WTC11 (cell line): Measurements from ENCODE around the gene ZACN. TPM values are rescaled to one million over a fixed set of nuclear protein-coding genes. Genes with fewer than 3 reads are reported as not detected.

Experiments used
- ATAC-seq: fragments of 200-7000 bp; cut with Tn5 transposase; 2 replicates; pipeline ENCODE4 v1.10.0; 2021; ENCODE audit warnings: mild to moderate bottlenecking, moderate library complexity
- CTCF ChIA-PET: fragments of 300-600 bp; sonication (Branson Sonifier 250); formaldehyde crosslinking; loops from one replicate; lab custom pipeline; 2021; ENCODE audit warnings: antibody characterized with exemption; lab: Charles Lee
- POLR2A ChIA-PET: fragments of 350-600 bp; sonication (Branson Sonifier 250); formaldehyde crosslinking; loops from one replicate; lab custom pipeline; 2021; ENCODE audit warnings: antibody characterized with exemption; lab: Charles Lee
- DNase-seq: peaks from one replicate; pipeline ENCODE4 v3.0.0; 2021; ENCODE audit warnings: low spot score
- H3K27ac Mint-ChIP-seq: 2 replicates; pipeline ENCODE4 v1.8.0; 2021; ENCODE audit warnings: mixed read lengths
- H3K27me3 Mint-ChIP-seq: 2 replicates; pipeline ENCODE4 v1.8.0; 2021; ENCODE audit warnings: low read depth, mild to moderate bottlenecking, moderate library complexity, mixed read lengths
- H3K36me3 Mint-ChIP-seq: 2 replicates; pipeline ENCODE4 v1.8.0; 2021; ENCODE audit warnings: mixed read lengths
- H3K4me1 Mint-ChIP-seq: 2 replicates; pipeline ENCODE4 v1.8.0; 2022; ENCODE audit warnings: mixed read lengths
- H3K4me3 Mint-ChIP-seq: 2 replicates; pipeline ENCODE4 v1.8.0; 2021; ENCODE audit warnings: mild to moderate bottlenecking, moderate library complexity, mixed read lengths
- H3K9me3 Mint-ChIP-seq: 2 replicates; pipeline ENCODE4 v1.8.0; 2021; ENCODE audit warnings: mixed read lengths
- ARID4B ChIP-seq: sonication (generic); formaldehyde crosslinking; IDR thresholded peaks from 2 replicates; pipeline ENCODE4 v1.8.0; 2023; ENCODE audit warnings: missing genetic modification reagents, mild to moderate bottlenecking, borderline replicate concordance
- CBFB ChIP-seq: sonication (generic); formaldehyde crosslinking; IDR thresholded peaks from 2 replicates; pipeline ENCODE4 v1.8.1; 2022; ENCODE audit warnings: mild to moderate bottlenecking, low read depth, missing genetic modification reagents
- CREM ChIP-seq: sonication (generic); formaldehyde crosslinking; IDR thresholded peaks from 2 replicates; pipeline ENCODE4 v1.8.1; 2022; ENCODE audit warnings: mild to moderate bottlenecking, missing genetic modification reagents, moderate library complexity
- CTCF ChIP-seq: fragments of 200-600 bp; IDR thresholded peaks from 2 replicates; pipeline ENCODE4 v1.8.0; 2022; ENCODE audit warnings: antibody characterized with exemption
- E2F1 ChIP-seq: sonication (generic); formaldehyde crosslinking; IDR thresholded peaks from 2 replicates; pipeline ENCODE4 v1.8.0; 2022; ENCODE audit warnings: mild to moderate bottlenecking, missing genetic modification reagents
- ERG ChIP-seq: fragments of 250-450 bp; sonication (Bioruptor Pico); IDR thresholded peaks from 2 replicates; pipeline ENCODE4 v1.8.0; 2021; ENCODE audit warnings: mild to moderate bottlenecking
- FOXK1 ChIP-seq: sonication (generic); formaldehyde crosslinking; IDR thresholded peaks from 2 replicates; pipeline ENCODE4 v1.8.0; 2022; ENCODE audit warnings: mild to moderate bottlenecking, moderate library complexity, missing genetic modification reagents
- GRHL2 ChIP-seq: fragments of 250-450 bp; sonication (Bioruptor Pico); IDR thresholded peaks from 2 replicates; pipeline ENCODE4 v1.8.0; 2022; ENCODE audit warnings: mild to moderate bottlenecking, moderate library complexity; ENCODE audit not compliant: insufficient replicate concordance, severe bottlenecking
- IRF1 ChIP-seq: sonication (generic); formaldehyde crosslinking; IDR thresholded peaks from 2 replicates; pipeline ENCODE4 v1.8.0; 2023; ENCODE audit warnings: missing genetic modification reagents
- NR1H2 ChIP-seq: sonication (generic); formaldehyde crosslinking; IDR thresholded peaks from 2 replicates; pipeline ENCODE4 v1.9.0; 2021; ENCODE audit warnings: mild to moderate bottlenecking, moderate library complexity, missing genetic modification reagents
- RELA ChIP-seq: sonication (generic); formaldehyde crosslinking; IDR thresholded peaks from 2 replicates; pipeline ENCODE4 v1.8.1; 2022; ENCODE audit warnings: missing genetic modification reagents, mild to moderate bottlenecking, borderline replicate concordance
- SMAD3 ChIP-seq: sonication (generic); formaldehyde crosslinking; IDR thresholded peaks from 2 replicates; pipeline ENCODE4 v1.8.0; 2022; ENCODE audit warnings: missing genetic modification reagents, mild to moderate bottlenecking, borderline replicate concordance
- SOX15 ChIP-seq: fragments of 250-450 bp; sonication (Bioruptor Pico); IDR thresholded peaks from 2 replicates; pipeline ENCODE4 v1.9.0; 2021; ENCODE audit warnings: mild to moderate bottlenecking
- ZNF121 ChIP-seq: sonication (generic); formaldehyde crosslinking; IDR thresholded peaks from 2 replicates; pipeline ENCODE4 v1.8.0; 2023; ENCODE audit warnings: missing genetic modification reagents
- ZNF219 ChIP-seq: sonication (generic); formaldehyde crosslinking; IDR thresholded peaks from 2 replicates; pipeline ENCODE4 v1.8.0; 2023; ENCODE audit warnings: missing genetic modification reagents, mild to moderate bottlenecking, borderline replicate concordance
- ZNF317 ChIP-seq: sonication (generic); formaldehyde crosslinking; IDR thresholded peaks from 2 replicates; pipeline ENCODE4 v1.8.1; 2023; ENCODE audit warnings: low read depth, mild to moderate bottlenecking, moderate library complexity, missing genetic modification reagents, borderline replicate concordance
- ZNF416 ChIP-seq: fragments of 250-450 bp; sonication (Bioruptor Pico); IDR thresholded peaks from 2 replicates; pipeline ENCODE4 v1.9.0; 2021; ENCODE audit warnings: mild to moderate bottlenecking, inconsistent platforms
- total RNA-seq: library from RNA; stranded (reverse); gene quantifications from 3 replicates; pipeline ENCODE4 v1.2.3, GENCODE V29; 2021

The ZACN gene
- total RNA-seq, 1 experiment from 2014 or later, result 0.28 TPM

GRCh38 chr17:76088868-76089576, 10.0 kb downstream of the ZACN start (continued):
- TF ChIP-seq SMAD3 (CRISPR knock-in tag), result no peak
- TF ChIP-seq ZNF317, result no peak
- no peak for TF ChIP-seq CREM (CRISPR knock-in tag)
- no peak for TF ChIP-seq NR1H2 (CRISPR knock-in tag)
- TF ChIP-seq ZNF416 (CRISPR knock-in tag), result no peak
- TF ChIP-seq, all 79 proteins: peak for 0

GRCh38 chr17:76089680-76090516, 10.9 kb downstream of the ZACN start:
- DNase-seq (no peak), ATAC-seq (no peak)
- CTCF ChIA-PET, result interaction anchor here (1.1 to 2.5 kb wide), 5 partner anchors 10 to 163 kb away, joined by 3 to 8 read pairs (median 4); partner anchors contain the start of genes GALR2 and ZACN
- TF ChIP-seq CTCF (no peak), FOXK1 (CRISPR knock-in tag) (no peak), SOX15 (CRISPR knock-in tag) (no peak)
- no peaks in the 10 kb centered on the region for H3K9me3 Mint-ChIP-seq
- H3K4me3 Mint-ChIP-seq, result no peak overlapping the region
- H3K36me3 Mint-ChIP-seq, result peaks cover 45% of the 10 kb centered on the region
- H3K4me1 Mint-ChIP-seq, result no peaks in the 10 kb centered on the region
- no peaks in the 10 kb centered on the region for H3K27me3 Mint-ChIP-seq
- H3K27ac Mint-ChIP-seq, result no peak overlapping the region
- POLR2A ChIA-PET, result no interaction called here

- TF ChIP-seq ERG (no peak), RELA (no peak), IRF1 (CRISPR knock-in tag) (no peak), CREM (CRISPR knock-in tag) (no peak), CBFB (no peak), ARID4B (CRISPR knock-in tag) (no peak), ZNF121 (CRISPR knock-in tag) (no peak), E2F1 (CRISPR knock-in tag) (no peak), ZNF219 (CRISPR knock-in tag) (no peak), GRHL2 (CRISPR knock-in tag) (no peak)
- POLR2A ChIA-PET, result no interaction called here
- Mint-ChIP-seq H3K4me1 (no peaks in the 10 kb centered on the region), H3K36me3 (peaks cover 41% of the 10 kb centered on the region), H3K27me3 (no peaks in the 10 kb centered on the region), H3K4me3 (no peak overlapping the region), H3K27ac (no peak overlapping the region), H3K9me3 (no peaks in the 10 kb centered on the region)
- CTCF ChIA-PET, result interaction anchor here (0.6 to 2.5 kb wide), 3 partner anchors 16 to 84 kb away, joined by 3 to 8 read pairs (median 4); partner anchors contain the start of gene GALR2
- DNase-seq (no peak), ATAC-seq (no peak)
Measured at GRCh38 chr17:76090517-76091129, 11.6 kb downstream of the ZACN start.
